ENCODE results near the gene KLHL25. TPM values are rescaled to one million over a fixed set of nuclear protein-coding genes. Genes with fewer than 3 reads are reported as not detected.

The KLHL25 gene
- total RNA-seq, 1 experiment from 2014 or later = 7.0 TPM

- Histone ChIP-seq H3K36me3 (ENCODE audit: control insufficient read depth, insufficient read depth, low read length) (peaks cover 8% of the 10 kb centered on the region; the same call in 1 of the 2 replicates), H3K9me3 (ENCODE audit: control insufficient read depth, insufficient read depth, low read depth, low read length) (no peaks in the 10 kb centered on the region), H3K27me3 (ENCODE audit: control insufficient read depth, insufficient read depth, low read length) (no peaks in the 10 kb centered on the region), H3K4me3 (ENCODE audit: low read depth in 2 of 2, low read length in 2 of 2) (no peak overlapping the region), H3K4me1 (ENCODE audit: control insufficient read depth, insufficient read depth, low read length) (no peaks in the 10 kb centered on the region), H3K27ac (ENCODE audit: low read length) (no peak overlapping the region)
- CTCF ChIA-PET = no interaction called here
- intact Hi-C loops (cut with micrococcal nuclease; ENCODE audit: unreplicated experiment) = no loop called here
- no TSS peak for BruUV-seq (replicated peaks)
- POLR2A ChIA-PET = no interaction called here
- DNase-seq (ENCODE audit: low read depth, low spot score) (no peak), ATAC-seq (no peak)
- in situ Hi-C loops (cut with HindIII; ENCODE audit: low pct_unique_long_range_greater_than_20kb, low sequenced_read_pairs) = no loop called here
- TF ChIP-seq SIN3A (IDR thresholded peaks at IDR 0.05; ENCODE audit: borderline replicate concordance, insufficient read depth, low read depth, low read length) (no peak), POLR2AphosphoS5 (IDR thresholded peaks at IDR 0.05; ENCODE audit: low read depth, low read length) (no peak), CTCF (IDR thresholded peaks at IDR 0.05) (no peak), REST (IDR thresholded peaks at IDR 0.05; ENCODE audit: insufficient read depth in 1 of 2, low read depth in 2 of 2, low read length in 1 of 2) (no peak)
Observed at GRCh38 chr15:85744579-85744978, 50.1 kb downstream of the KLHL25 start.

- Histone ChIP-seq H3K9me3 (ENCODE audit: control insufficient read depth, insufficient read depth, low read depth, low read length) (no peaks in the 10 kb centered on the region), H3K36me3 (ENCODE audit: control insufficient read depth, insufficient read depth, low read length) (peaks cover 14% of the 10 kb centered on the region; the same call in 1 of the 2 replicates), H3K27ac (ENCODE audit: low read length) (no peak overlapping the region), H3K4me1 (ENCODE audit: control insufficient read depth, insufficient read depth, low read length) (no peaks in the 10 kb centered on the region), H3K4me3 (ENCODE audit: low read depth in 2 of 2, low read length in 2 of 2) (no peak overlapping the region), H3K27me3 (ENCODE audit: control insufficient read depth, insufficient read depth, low read length) (no peaks in the 10 kb centered on the region)
- no TSS peak for BruUV-seq (replicated peaks)
- no peak for TF ChIP-seq POLR2AphosphoS5 (IDR thresholded peaks at IDR 0.05; ENCODE audit: low read depth, low read length)
- no peak for TF ChIP-seq REST (IDR thresholded peaks at IDR 0.05; ENCODE audit: insufficient read depth in 1 of 2, low read depth in 2 of 2, low read length in 1 of 2)
- no peak for TF ChIP-seq TCF7L2 (IDR thresholded peaks at IDR 0.05; ENCODE audit: low read depth, low read length)
- TF ChIP-seq SIN3A (IDR thresholded peaks at IDR 0.05; ENCODE audit: borderline replicate concordance, insufficient read depth, low read depth, low read length) = no peak
- TF ChIP-seq CTCF (IDR thresholded peaks at IDR 0.05) = no peak
- ATAC-seq = no peak
- intact Hi-C loops (cut with micrococcal nuclease; ENCODE audit: unreplicated experiment) = no loop called here
- DNase-seq (ENCODE audit: low read depth, low spot score) = no peak
- ChIA-PET POLR2A (no interaction called here), CTCF (interaction anchor here (0.6 kb wide), 1 partner anchor 13 kb away, joined by 3 read pairs; no protein-coding TSS in a partner anchor)
- in situ Hi-C loops (cut with HindIII; ENCODE audit: low pct_unique_long_range_greater_than_20kb, low sequenced_read_pairs) = no loop called here
Observed at GRCh38 chr15:85743392-85744055, 51.2 kb downstream of the KLHL25 start.
